22Rv1 (cell line): Measurements from ENCODE around the gene DYNLT5.

Experiments used
- H3K27ac ChIP-seq: fragments of 450-650 bp; 2 replicates; pipeline ENCODE4 v1.5.1; 2017
- CTCF ChIP-seq: fragments of 450-650 bp; IDR thresholded peaks from 2 replicates; pipeline ENCODE4 v1.5.1; 2017; ENCODE audit warnings: mild to moderate bottlenecking
- ZFX ChIP-seq: fragments of 450-650 bp; IDR thresholded peaks from 2 replicates; pipeline ENCODE4 v1.6.1; 2017; ENCODE audit warnings: antibody characterized with exemption, borderline replicate concordance

The DYNLT5 gene

GRCh38 chr1:66752000-66752592 is at the start of gene DYNLT5:
TSS of gene DYNLT5 (plus strand) at chr1:66752459. CDS start at chr1:66754659, 2,200 bp downstream.
- H3K27ac ChIP-seq, result no peak within 1 kb of the TSS
- TF ChIP-seq CTCF, result no peak
- TF ChIP-seq ZFX, result no peak

GRCh38 chr1:66704177-66704875 is 47.9 kb upstream of the DYNLT5 start:
- H3K27ac ChIP-seq, result no peak overlapping the region
- TF ChIP-seq CTCF (no peak), ZFX (no peak)

- H3K27ac ChIP-seq, result peak overlapping the region; percentile 61
- TF ChIP-seq CTCF, result no peak
- TF ChIP-seq ZFX, result no peak
These were observed 47.1 kb upstream of the DYNLT5 start for GRCh38 chr1:66705110-66705509.

GRCh38 chr1:66711420-66711819 is 40.8 kb upstream of the DYNLT5 start:
- no peak overlapping the region for H3K27ac ChIP-seq
- peak; percentile 22; the same call in 1 of the 2 replicates for TF ChIP-seq CTCF
- TF ChIP-seq ZFX, result no peak

- TF ChIP-seq ZFX, result no peak
- no peak for TF ChIP-seq CTCF
- no peak overlapping the region for H3K27ac ChIP-seq
These were observed 39.4 kb upstream of the DYNLT5 start for GRCh38 chr1:66712839-66713238.

- TF ChIP-seq ZFX (no peak), CTCF (no peak)
- no peak overlapping the region for H3K27ac ChIP-seq
These were observed 28.3 kb upstream of the DYNLT5 start for GRCh38 chr1:66723985-66724384.
